ENCODE results near the gene ITPRID2.

- TF ChIP-seq CTCF (IDR thresholded peaks at IDR 0.05), result no peak
- TF ChIP-seq POLR2A (IDR thresholded peaks at IDR 0.05), result no peak
These were observed 57.5 kb downstream of the ITPRID2 start for GRCh38 chr2:181949047-181949446.
